SK-N-SH (cell line): ENCODE measurements around the gene MOV10L1.

Experiments
- CTCF ChIP-seq: fragments of 200-600 bp; sonication (generic); IDR thresholded peaks from 2 replicates; pipeline ENCODE4 v1.6.1; 2017; ENCODE audit warnings: antibody characterized with exemption, mild to moderate bottlenecking, moderate library complexity
- EP300 ChIP-seq, 2 experiments: IDR thresholded peaks; 2 replicates each; pipeline versions ENCODE4 v1.4.0 to v1.6.1; 2012; ENCODE audit warnings: borderline replicate concordance in 1 of 2, low read depth in 1 of 2, low read length in 1 of 2
- EZH2phosphoT487 ChIP-seq: fragments of 200-600 bp; sonication (generic); IDR thresholded peaks from 2 replicates; pipeline ENCODE4 v1.6.1; 2017; ENCODE audit warnings: low read depth, mixed run types, mild to moderate bottlenecking, antibody characterized with exemption, moderate library complexity, borderline replicate concordance
- NRF1 ChIP-seq: IDR thresholded peaks from 2 replicates; pipeline ENCODE4 v1.6.1; 2012; ENCODE audit warnings: low read depth, mild to moderate bottlenecking, low read length
- POLR2AphosphoS5 ChIP-seq: IDR thresholded peaks from 2 replicates; pipeline ENCODE4 v1.6.1; 2012; ENCODE audit warnings: low read depth, low read length
- RAD21 ChIP-seq: IDR thresholded peaks from 2 replicates; pipeline ENCODE4 v1.6.1; 2012; ENCODE audit warnings: mild to moderate bottlenecking, low read length
- SIN3A ChIP-seq: IDR thresholded peaks from 2 replicates; pipeline ENCODE4 v1.6.1; 2012; ENCODE audit warnings: low read depth, mild to moderate bottlenecking, low read length, moderate library complexity, borderline replicate concordance
- SMC3 ChIP-seq: IDR thresholded peaks from 2 replicates; pipeline ENCODE4 v1.6.1; 2012; ENCODE audit warnings: low read depth, low read length, improper control_type of control experiment
- TAF1 ChIP-seq: IDR thresholded peaks from 2 replicates; pipeline ENCODE4 v1.6.1; 2012; ENCODE audit warnings: low read depth, mild to moderate bottlenecking, low read length, moderate library complexity, borderline replicate concordance
- TEAD4 ChIP-seq: IDR thresholded peaks from 2 replicates; pipeline ENCODE4 v1.4.0; 2012; ENCODE audit warnings: mild to moderate bottlenecking, borderline replicate concordance; ENCODE audit not compliant: insufficient read depth
- YY1 ChIP-seq: IDR thresholded peaks from 2 replicates; pipeline ENCODE4 v1.4.0; 2012; ENCODE audit warnings: low read depth, mild to moderate bottlenecking
- TF ChIP-seq, protein P1 (sequence below): IDR thresholded peaks from 2 replicates; pipeline ENCODE4 v1.6.1; 2012; ENCODE audit warnings: mild to moderate bottlenecking, low read depth, low read length, moderate library complexity
- TF ChIP-seq, protein P2 (sequence below): IDR thresholded peaks from 2 replicates; pipeline ENCODE4 v1.4.0; 2012; ENCODE audit warnings: low read depth, borderline replicate concordance

- no peak for TF ChIP-seq EP300 (IDR thresholded peaks at IDR 0.05; ENCODE audit: borderline replicate concordance in 1 of 2, low read depth in 1 of 2, low read length in 1 of 2)
- TF ChIP-seq TAF1, result no peak
- TF ChIP-seq POLR2AphosphoS5, result no peak
- TF ChIP-seq RAD21, result no peak
- no peak for TF ChIP-seq SIN3A
- TF ChIP-seq, protein P1, sequence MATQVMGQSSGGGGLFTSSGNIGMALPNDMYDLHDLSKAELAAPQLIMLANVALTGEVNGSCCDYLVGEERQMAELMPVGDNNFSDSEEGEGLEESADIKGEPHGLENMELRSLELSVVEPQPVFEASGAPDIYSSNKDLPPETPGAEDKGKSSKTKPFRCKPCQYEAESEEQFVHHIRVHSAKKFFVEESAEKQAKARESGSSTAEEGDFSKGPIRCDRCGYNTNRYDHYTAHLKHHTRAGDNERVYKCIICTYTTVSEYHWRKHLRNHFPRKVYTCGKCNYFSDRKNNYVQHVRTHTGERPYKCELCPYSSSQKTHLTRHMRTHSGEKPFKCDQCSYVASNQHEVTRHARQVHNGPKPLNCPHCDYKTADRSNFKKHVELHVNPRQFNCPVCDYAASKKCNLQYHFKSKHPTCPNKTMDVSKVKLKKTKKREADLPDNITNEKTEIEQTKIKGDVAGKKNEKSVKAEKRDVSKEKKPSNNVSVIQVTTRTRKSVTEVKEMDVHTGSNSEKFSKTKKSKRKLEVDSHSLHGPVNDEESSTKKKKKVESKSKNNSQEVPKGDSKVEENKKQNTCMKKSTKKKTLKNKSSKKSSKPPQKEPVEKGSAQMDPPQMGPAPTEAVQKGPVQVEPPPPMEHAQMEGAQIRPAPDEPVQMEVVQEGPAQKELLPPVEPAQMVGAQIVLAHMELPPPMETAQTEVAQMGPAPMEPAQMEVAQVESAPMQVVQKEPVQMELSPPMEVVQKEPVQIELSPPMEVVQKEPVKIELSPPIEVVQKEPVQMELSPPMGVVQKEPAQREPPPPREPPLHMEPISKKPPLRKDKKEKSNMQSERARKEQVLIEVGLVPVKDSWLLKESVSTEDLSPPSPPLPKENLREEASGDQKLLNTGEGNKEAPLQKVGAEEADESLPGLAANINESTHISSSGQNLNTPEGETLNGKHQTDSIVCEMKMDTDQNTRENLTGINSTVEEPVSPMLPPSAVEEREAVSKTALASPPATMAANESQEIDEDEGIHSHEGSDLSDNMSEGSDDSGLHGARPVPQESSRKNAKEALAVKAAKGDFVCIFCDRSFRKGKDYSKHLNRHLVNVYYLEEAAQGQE, result no peak
- no peak for TF ChIP-seq CTCF
- no peak for TF ChIP-seq NRF1
- TF ChIP-seq EZH2phosphoT487, result no peak
- TF ChIP-seq YY1, result no peak
- TF ChIP-seq SMC3, result no peak
- TF ChIP-seq, protein P2, sequence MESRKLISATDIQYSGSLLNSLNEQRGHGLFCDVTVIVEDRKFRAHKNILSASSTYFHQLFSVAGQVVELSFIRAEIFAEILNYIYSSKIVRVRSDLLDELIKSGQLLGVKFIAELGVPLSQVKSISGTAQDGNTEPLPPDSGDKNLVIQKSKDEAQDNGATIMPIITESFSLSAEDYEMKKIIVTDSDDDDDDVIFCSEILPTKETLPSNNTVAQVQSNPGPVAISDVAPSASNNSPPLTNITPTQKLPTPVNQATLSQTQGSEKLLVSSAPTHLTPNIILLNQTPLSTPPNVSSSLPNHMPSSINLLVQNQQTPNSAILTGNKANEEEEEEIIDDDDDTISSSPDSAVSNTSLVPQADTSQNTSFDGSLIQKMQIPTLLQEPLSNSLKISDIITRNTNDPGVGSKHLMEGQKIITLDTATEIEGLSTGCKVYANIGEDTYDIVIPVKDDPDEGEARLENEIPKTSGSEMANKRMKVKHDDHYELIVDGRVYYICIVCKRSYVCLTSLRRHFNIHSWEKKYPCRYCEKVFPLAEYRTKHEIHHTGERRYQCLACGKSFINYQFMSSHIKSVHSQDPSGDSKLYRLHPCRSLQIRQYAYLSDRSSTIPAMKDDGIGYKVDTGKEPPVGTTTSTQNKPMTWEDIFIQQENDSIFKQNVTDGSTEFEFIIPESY, result no peak
- no peak for TF ChIP-seq TEAD4
Measured at GRCh38 chr22:50201191-50202129, 111.7 kb downstream of the MOV10L1 start.
